GM12878 (cell line): ENCODE results near the gene GOLGA5. TPM values are rescaled to one million over a fixed set of nuclear protein-coding genes. Genes with fewer than 3 reads are reported as not detected.

Experiments used
- ATAC-seq: fragments of 200-7000 bp; cut with Tn5 transposase; 3 replicates; pipeline ENCODE4 v1.9.1; 2020; ENCODE audit warnings: mild to moderate bottlenecking, moderate library complexity
- BruUV-seq: library from RNA; stranded (reverse); fragments of 400-500 nt; replicated peaks from 2 replicates; lab custom pipeline; 2021; lab: Mats Ljungman, UMichigan
- CTCF ChIA-PET: fragments of 300-600 bp; sonication (Branson Sonifier 250); formaldehyde crosslinking; extraction: SDS; loops from one replicate; lab custom pipeline; 2021; ENCODE audit warnings: inconsistent platforms; lab: Yijun Ruan, JAX
- POLR2A ChIA-PET: fragments of 350-600 bp; formaldehyde crosslinking; extraction: SDS; loops from one replicate; lab custom pipeline; 2021; ENCODE audit warnings: inconsistent platforms; lab: Charles Lee
- RAD21 ChIA-PET: fragments of 300-600 bp; sonication (Branson Sonifier 250); formaldehyde crosslinking; loops from one replicate; lab custom pipeline; 2023; ENCODE audit warnings: antibody characterized with exemption; ENCODE audit not compliant: unreplicated experiment; lab: Charles Lee
- SMC1A ChIA-PET: fragments of 300-600 bp; sonication (Branson Sonifier 250); formaldehyde crosslinking; loops from one replicate; lab custom pipeline; 2023; ENCODE audit not compliant: unreplicated experiment, uncharacterized antibody; lab: Charles Lee
- DNase-seq: peaks from one replicate; pipeline ENCODE4 v3.0.0-alpha.2; 2011; ENCODE audit warnings: low read depth, low spot score
- FAIRE-seq: peaks from 3 replicates; lab custom pipeline; 2011; peaks lifted over from hg19 to GRCh38; lab: Jason Lieb, UNC
- H2AFZ ChIP-seq: 2 replicates; pipeline ENCODE4 v1.6.0; 2011; ENCODE audit warnings: low read depth, low read length, control low read depth; ENCODE audit not compliant: control insufficient read depth
- H3K27ac ChIP-seq: 2 replicates; pipeline ENCODE4 v1.5.1; 2011; ENCODE audit warnings: control low read depth; ENCODE audit not compliant: control insufficient read depth, insufficient read depth
- H3K27me3 ChIP-seq, 2 experiments: replicated peaks in 1 of 2; 2 replicates each; pipeline versions ENCODE4 v1.6.0 to v1.6.1; 2011; ENCODE audit warnings: low read length in 1 of 2; ENCODE audit not compliant: control insufficient read depth in 2 of 2, insufficient read depth in 2 of 2
- H3K36me3 ChIP-seq, 2 experiments: 2 replicates each; pipeline ENCODE4 v1.5.1; 2011; ENCODE audit warnings: low read length in 1 of 2; ENCODE audit not compliant: control insufficient read depth in 2 of 2, insufficient read depth in 2 of 2
- H3K4me1 ChIP-seq: 2 replicates; pipeline ENCODE4 v1.6.1; 2011; ENCODE audit warnings: mild to moderate bottlenecking, low read length, moderate library complexity, mixed read lengths; ENCODE audit not compliant: control insufficient read depth, insufficient read depth
- H3K4me2 ChIP-seq: 2 replicates; pipeline ENCODE4 v1.6.0; 2011; ENCODE audit warnings: control low read depth; ENCODE audit not compliant: control insufficient read depth, insufficient read depth
- H3K4me3 ChIP-seq: fragments of 200-600 bp; sonication (generic); 2 replicates; pipeline ENCODE4 v1.5.1; 2016
- H3K79me2 ChIP-seq: 2 replicates; pipeline ENCODE4 v1.6.0; 2011; ENCODE audit warnings: low read length; ENCODE audit not compliant: control insufficient read depth, insufficient read depth
- H3K9ac ChIP-seq: 2 replicates; pipeline ENCODE4 v1.8.0; 2011; ENCODE audit warnings: low read length, control low read depth, mixed read lengths; ENCODE audit not compliant: control insufficient read depth, insufficient read depth
- H3K9me3 ChIP-seq: replicated peaks from 3 replicates; pipeline ENCODE4 v1.5.1; 2011; ENCODE audit warnings: mild to moderate bottlenecking, low read length; ENCODE audit not compliant: control insufficient read depth, insufficient read depth
- H4K20me1 ChIP-seq: 2 replicates; pipeline ENCODE4 v1.6.0; 2011; ENCODE audit not compliant: control insufficient read depth, insufficient read depth
- MEF2A ChIP-seq: IDR thresholded peaks from 2 replicates; pipeline ENCODE4 v1.6.1; 2011; ENCODE audit warnings: low read depth, mild to moderate bottlenecking, low read length, moderate library complexity; ENCODE audit not compliant: insufficient read depth
- MEF2B ChIP-seq: fragments of 450-650 bp; IDR thresholded peaks from 2 replicates; pipeline ENCODE4 v1.6.1; 2018; ENCODE audit warnings: mild to moderate bottlenecking, moderate library complexity; ENCODE audit not compliant: partially characterized antibody, poor library complexity, severe bottlenecking
- PML ChIP-seq: IDR thresholded peaks from 2 replicates; pipeline ENCODE4 v1.6.1; 2012; ENCODE audit warnings: low read length, inconsistent platforms
- WGBS: methylation state at CpG from one replicate; pipeline ENCODE4 v1.1.6; 2016; ENCODE audit warnings: low lambda C conversion rate; ENCODE audit not compliant: insufficient replicate concordance, insufficient coverage; ENCODE audit errors: missing lambda C conversion rate; 5-methylcytosine and 5-hydroxymethylcytosine counted together
- in situ Hi-C: fragments of 300-500 bp; cut with MboI; formaldehyde crosslinking; loops from 9 replicates; pipeline ENCODE4 v1.14.3; 2018; ENCODE audit warnings: mixed read lengths
- intact Hi-C: fragments of 100-400 bp; cut with micrococcal nuclease; formaldehyde crosslinking; loops from one replicate; pipeline ENCODE4 v1.14.2; 2022; ENCODE audit not compliant: unreplicated experiment
- polyA plus RNA-seq, 11 experiments: library from polyadenylated mRNA; depleted of rRNA in 4 of 11; unstranded in 6 of 11; stranded (reverse) in 5 of 11; fragments of >200 nt; fragmentation: Nextera tagmentation in 4 of 11; fragmentation: Illumina TruSeq in 1 of 11; extraction: Ambion mirVana in 4 of 11; extraction: Trizol in 1 of 11; gene quantifications; 1 replicate in 1 of 11; 2 replicates in 10 of 11; pipeline versions ENCODE4 v1.2.1 to v1.2.3, GENCODE V29; 2011 to 2016; ENCODE audit warnings: inconsistent platforms in 2 of 11, missing spikeins in 2 of 11, low read depth in 1 of 11
- total RNA-seq, 4 experiments: library from RNA; depleted of rRNA in 3 of 4; stranded (reverse); fragments of >200 nt in 3 of 4; fragmentation: Illumina TruSeq in 1 of 4; extraction: Trizol in 1 of 4; gene quantifications; 2 replicates each; pipeline versions ENCODE4 v1.2.1 to v1.2.3, GENCODE V29; 2013 to 2021
- TF ChIP-seq, protein P1 (sequence below): fragments of 450-650 bp; IDR thresholded peaks from 2 replicates; pipeline ENCODE4 v1.6.1; 2017; ENCODE audit warnings: mild to moderate bottlenecking, moderate library complexity
- TF ChIP-seq, protein P2 (sequence below): IDR thresholded peaks from 2 replicates; pipeline ENCODE4 v1.6.1; 2011; ENCODE audit warnings: borderline replicate concordance, low read depth, mild to moderate bottlenecking, moderate library complexity, low read length; ENCODE audit not compliant: insufficient read depth, poor library complexity, severe bottlenecking
- TF ChIP-seq, protein P3 (sequence below): fragments of 450-650 bp; formaldehyde crosslinking; IDR thresholded peaks from 2 replicates; pipeline ENCODE4 v1.4.0; 2022; ENCODE audit warnings: mild to moderate bottlenecking, moderate library complexity
- TF ChIP-seq, protein P4 (sequence below): fragments of 450-650 bp; formaldehyde crosslinking; IDR thresholded peaks from 2 replicates; pipeline ENCODE4 v1.4.0; 2020; ENCODE audit warnings: mild to moderate bottlenecking, moderate library complexity

The GOLGA5 gene
- total and polyA plus RNA-seq, 10 of the 15 experiments (the other 5 are each of a cell fraction or from before 2014, with no cell fraction given), result 10.9 to 30.1 (median 19.7) TPM

DNA sequence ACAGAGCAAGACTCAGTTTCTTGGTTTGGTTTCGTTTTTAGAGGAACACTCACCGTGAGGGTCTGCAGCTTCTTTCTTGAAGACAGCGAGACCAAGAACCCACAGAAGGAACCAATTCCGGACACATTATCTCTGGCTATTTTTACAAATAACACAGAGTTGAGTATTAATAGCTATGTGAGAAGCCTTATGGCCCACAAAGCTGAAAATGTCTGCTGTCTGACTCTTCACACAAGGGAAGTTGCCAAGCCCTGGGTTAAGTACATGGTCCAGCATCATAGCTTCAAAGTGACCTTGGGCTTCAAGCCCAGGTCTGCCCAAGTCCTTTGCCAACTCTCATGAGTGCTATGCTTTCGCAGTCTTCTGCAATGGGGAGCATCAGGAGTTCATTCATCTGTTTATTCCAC lies 43.1 kb upstream of the GOLGA5 start:
- H3K79me2 ChIP-seq, result peaks cover 8% of the 10 kb centered on the region
- RAD21 ChIA-PET, result interaction anchor here (0.6 to 3.2 kb wide), 13 partner anchors 9 to 47 kb away, joined by 3 to 21 read pairs (median 5); no protein-coding TSS in a partner anchor
- FAIRE-seq (no peak), ATAC-seq (peak; percentile 16), DNase-seq (peak; percentile 67)
- H3K36me3 ChIP-seq, result no peaks in the 10 kb centered on the region
- peak overlapping the region; percentile 51 for H2AFZ ChIP-seq
- CTCF ChIA-PET, result interaction anchor here (0.6 to 2.8 kb wide), 16 partner anchors 9 to 409 kb away, joined by 3 to 11 read pairs (median 4); no protein-coding TSS in a partner anchor
- H3K9ac ChIP-seq, result peak overlapping the region; percentile 33; the same call in 1 of the 2 replicates
- intact Hi-C loops, result no loop called here
- peak overlapping the region; percentile 53 for H3K27ac ChIP-seq
- H3K4me3 ChIP-seq, result peak overlapping the region; percentile 34
- no TSS peak for BruUV-seq
- H3K4me1 ChIP-seq, result peaks cover 31% of the 10 kb centered on the region
- peaks cover 10% of the 10 kb centered on the region for H3K9me3 ChIP-seq
- in situ Hi-C loops, result loop anchor here (25.0 kb wide), 2 partner anchors 1211 to 1389 kb away; no protein-coding TSS in a partner anchor
- no peaks in the 10 kb centered on the region for H3K27me3 ChIP-seq
- POLR2A ChIA-PET, result interaction anchor here (0.8 to 1.8 kb wide), 8 partner anchors 8 to 49 kb away, joined by 3 to 9 read pairs (median 4); no protein-coding TSS in a partner anchor
- SMC1A ChIA-PET, result interaction anchor here (0.8 to 5.9 kb wide), 15 partner anchors 8 to 174 kb away, joined by 3 to 67 read pairs (median 5); no protein-coding TSS in a partner anchor
- 6% methylated on average over 5 of the region's 5 CpGs for WGBS
- H3K4me2 ChIP-seq, result peak overlapping the region; percentile 63
- no peaks in the 10 kb centered on the region; the same call in 1 of the 2 replicates for H4K20me1 ChIP-seq
- TF ChIP-seq, protein P1, sequence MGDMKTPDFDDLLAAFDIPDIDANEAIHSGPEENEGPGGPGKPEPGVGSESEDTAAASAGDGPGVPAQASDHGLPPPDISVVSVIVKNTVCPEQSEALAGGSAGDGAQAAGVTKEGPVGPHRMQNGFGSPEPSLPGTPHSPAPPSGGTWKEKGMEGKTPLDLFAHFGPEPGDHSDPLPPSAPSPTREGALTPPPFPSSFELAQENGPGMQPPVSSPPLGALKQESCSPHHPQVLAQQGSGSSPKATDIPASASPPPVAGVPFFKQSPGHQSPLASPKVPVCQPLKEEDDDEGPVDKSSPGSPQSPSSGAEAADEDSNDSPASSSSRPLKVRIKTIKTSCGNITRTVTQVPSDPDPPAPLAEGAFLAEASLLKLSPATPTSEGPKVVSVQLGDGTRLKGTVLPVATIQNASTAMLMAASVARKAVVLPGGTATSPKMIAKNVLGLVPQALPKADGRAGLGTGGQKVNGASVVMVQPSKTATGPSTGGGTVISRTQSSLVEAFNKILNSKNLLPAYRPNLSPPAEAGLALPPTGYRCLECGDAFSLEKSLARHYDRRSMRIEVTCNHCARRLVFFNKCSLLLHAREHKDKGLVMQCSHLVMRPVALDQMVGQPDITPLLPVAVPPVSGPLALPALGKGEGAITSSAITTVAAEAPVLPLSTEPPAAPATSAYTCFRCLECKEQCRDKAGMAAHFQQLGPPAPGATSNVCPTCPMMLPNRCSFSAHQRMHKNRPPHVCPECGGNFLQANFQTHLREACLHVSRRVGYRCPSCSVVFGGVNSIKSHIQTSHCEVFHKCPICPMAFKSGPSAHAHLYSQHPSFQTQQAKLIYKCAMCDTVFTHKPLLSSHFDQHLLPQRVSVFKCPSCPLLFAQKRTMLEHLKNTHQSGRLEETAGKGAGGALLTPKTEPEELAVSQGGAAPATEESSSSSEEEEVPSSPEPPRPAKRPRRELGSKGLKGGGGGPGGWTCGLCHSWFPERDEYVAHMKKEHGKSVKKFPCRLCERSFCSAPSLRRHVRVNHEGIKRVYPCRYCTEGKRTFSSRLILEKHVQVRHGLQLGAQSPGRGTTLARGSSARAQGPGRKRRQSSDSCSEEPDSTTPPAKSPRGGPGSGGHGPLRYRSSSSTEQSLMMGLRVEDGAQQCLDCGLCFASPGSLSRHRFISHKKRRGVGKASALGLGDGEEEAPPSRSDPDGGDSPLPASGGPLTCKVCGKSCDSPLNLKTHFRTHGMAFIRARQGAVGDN, result peak; percentile 32; the same call in 1 of the 2 replicates
- TF ChIP-seq, protein P2, sequence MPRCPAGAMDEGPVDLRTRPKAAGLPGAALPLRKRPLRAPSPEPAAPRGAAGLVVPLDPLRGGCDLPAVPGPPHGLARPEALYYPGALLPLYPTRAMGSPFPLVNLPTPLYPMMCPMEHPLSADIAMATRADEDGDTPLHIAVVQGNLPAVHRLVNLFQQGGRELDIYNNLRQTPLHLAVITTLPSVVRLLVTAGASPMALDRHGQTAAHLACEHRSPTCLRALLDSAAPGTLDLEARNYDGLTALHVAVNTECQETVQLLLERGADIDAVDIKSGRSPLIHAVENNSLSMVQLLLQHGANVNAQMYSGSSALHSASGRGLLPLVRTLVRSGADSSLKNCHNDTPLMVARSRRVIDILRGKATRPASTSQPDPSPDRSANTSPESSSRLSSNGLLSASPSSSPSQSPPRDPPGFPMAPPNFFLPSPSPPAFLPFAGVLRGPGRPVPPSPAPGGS, result no peak
- TF ChIP-seq, protein P3, sequence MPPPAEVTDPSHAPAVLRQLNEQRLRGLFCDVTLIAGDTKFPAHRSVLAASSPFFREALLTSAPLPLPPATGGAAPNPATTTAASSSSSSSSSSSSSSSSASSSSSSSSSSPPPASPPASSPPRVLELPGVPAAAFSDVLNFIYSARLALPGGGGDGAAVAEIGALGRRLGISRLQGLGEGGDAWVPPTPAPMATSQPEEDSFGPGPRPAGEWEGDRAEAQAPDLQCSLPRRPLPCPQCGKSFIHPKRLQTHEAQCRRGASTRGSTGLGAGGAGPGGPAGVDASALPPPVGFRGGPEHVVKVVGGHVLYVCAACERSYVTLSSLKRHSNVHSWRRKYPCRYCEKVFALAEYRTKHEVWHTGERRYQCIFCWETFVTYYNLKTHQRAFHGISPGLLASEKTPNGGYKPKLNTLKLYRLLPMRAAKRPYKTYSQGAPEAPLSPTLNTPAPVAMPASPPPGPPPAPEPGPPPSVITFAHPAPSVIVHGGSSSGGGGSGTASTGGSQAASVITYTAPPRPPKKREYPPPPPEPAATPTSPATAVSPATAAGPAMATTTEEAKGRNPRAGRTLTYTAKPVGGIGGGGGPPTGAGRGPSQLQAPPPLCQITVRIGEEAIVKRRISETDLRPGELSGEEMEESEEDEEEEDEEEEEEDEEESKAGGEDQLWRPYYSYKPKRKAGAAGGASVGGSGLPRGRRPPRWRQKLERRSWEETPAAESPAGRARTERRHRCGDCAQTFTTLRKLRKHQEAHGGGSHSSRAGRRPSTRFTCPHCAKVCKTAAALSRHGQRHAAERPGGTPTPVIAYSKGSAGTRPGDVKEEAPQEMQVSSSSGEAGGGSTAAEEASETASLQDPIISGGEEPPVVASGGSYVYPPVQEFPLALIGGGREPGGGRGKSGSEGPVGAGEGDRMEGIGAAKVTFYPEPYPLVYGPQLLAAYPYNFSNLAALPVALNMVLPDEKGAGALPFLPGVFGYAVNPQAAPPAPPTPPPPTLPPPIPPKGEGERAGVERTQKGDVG (CRISPR knock-in tag), result no peak
- TF ChIP-seq MEF2A (peak; percentile 54; the same call in 1 of the 2 replicates), PML (no peak), MEF2B (peak; percentile 8)
- TF ChIP-seq, protein P4, sequence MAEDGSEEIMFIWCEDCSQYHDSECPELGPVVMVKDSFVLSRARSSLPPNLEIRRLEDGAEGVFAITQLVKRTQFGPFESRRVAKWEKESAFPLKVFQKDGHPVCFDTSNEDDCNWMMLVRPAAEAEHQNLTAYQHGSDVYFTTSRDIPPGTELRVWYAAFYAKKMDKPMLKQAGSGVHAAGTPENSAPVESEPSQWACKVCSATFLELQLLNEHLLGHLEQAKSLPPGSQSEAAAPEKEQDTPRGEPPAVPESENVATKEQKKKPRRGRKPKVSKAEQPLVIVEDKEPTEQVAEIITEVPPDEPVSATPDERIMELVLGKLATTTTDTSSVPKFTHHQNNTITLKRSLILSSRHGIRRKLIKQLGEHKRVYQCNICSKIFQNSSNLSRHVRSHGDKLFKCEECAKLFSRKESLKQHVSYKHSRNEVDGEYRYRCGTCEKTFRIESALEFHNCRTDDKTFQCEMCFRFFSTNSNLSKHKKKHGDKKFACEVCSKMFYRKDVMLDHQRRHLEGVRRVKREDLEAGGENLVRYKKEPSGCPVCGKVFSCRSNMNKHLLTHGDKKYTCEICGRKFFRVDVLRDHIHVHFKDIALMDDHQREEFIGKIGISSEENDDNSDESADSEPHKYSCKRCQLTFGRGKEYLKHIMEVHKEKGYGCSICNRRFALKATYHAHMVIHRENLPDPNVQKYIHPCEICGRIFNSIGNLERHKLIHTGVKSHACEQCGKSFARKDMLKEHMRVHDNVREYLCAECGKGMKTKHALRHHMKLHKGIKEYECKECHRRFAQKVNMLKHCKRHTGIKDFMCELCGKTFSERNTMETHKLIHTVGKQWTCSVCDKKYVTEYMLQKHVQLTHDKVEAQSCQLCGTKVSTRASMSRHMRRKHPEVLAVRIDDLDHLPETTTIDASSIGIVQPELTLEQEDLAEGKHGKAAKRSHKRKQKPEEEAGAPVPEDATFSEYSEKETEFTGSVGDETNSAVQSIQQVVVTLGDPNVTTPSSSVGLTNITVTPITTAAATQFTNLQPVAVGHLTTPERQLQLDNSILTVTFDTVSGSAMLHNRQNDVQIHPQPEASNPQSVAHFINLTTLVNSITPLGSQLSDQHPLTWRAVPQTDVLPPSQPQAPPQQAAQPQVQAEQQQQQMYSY (CRISPR knock-in tag), result no peak
